ENCODE data around the gene DDX46. TPM values are rescaled to one million over a fixed set of nuclear protein-coding genes. Genes with fewer than 3 reads are reported as not detected.
"Not testable (repeated sequence)": the region's sequence is repeated elsewhere in the genome, so short reads cannot be mapped to it uniquely, and the experiment has no call there.

Gene DDX46
- total and polyA plus RNA-seq, 2 of the 8 experiments (the other 6 are each of a cell fraction or from before 2014, with no cell fraction given): 22.6 to 110 TPM

DNA sequence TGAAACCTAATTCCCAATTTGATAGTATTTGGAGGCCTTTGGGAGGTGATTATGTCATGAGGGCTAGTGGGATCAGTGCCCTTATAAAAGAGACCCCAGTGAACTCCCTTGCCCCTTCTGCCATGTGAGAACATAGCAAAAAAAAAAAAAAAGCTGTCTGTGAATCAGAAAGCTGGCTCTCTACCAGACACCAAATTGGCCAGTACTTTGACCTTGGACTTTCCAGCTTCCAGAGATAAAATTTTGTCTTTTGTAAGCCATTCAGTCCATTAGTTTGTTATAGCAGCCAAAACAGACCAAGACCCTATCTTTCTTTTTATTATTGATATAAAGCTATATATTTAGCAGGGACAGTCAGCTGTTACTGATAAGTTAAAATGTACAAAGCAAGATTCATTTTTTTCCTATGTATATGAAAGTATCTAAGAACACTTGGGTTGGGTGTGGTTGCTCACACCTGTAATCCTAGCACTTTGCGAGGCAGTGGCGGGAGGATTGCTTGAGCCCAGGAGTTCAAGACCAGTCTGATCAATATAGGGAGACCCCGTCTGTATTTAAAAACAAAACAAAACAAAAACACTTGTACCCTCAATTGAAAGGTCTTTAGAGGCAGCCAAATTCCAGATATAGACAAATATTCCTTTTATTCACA lies 79.1 kb downstream of the DDX46 start (continued):
- no peak for TF ChIP-seq BRCA1 (IDR thresholded peaks at IDR 0.05; ENCODE audit: low read depth, low read length)
- no peak for TF ChIP-seq SP1 (IDR thresholded peaks at IDR 0.05; ENCODE audit: low read depth, low read length)
- no peak for TF ChIP-seq YY1 (IDR thresholded peaks at IDR 0.05; ENCODE audit: low read depth, low read length)
- TF ChIP-seq SIRT6 (IDR thresholded peaks at IDR 0.05; ENCODE audit: low read length): no peak

- H2AK5ac ChIP-seq (ENCODE audit: low read depth, low read length); H3K27me3 ChIP-seq (replicated peaks in 1 of 4; ENCODE audit: control insufficient read depth in 3 of 4, extremely low read depth in 1 of 4, insufficient read depth in 3 of 4, low read length in 3 of 4); H3K79me2 ChIP-seq (ENCODE audit: control insufficient read depth in 1 of 2, insufficient read depth in 2 of 2, low read length in 2 of 2); H2BK5ac ChIP-seq (ENCODE audit: low read depth, low read length); H3K4me2 ChIP-seq (ENCODE audit: insufficient read depth in 1 of 2, low read depth in 2 of 2, low read length in 2 of 2); H3K9me3 ChIP-seq (ENCODE audit: insufficient read depth in 2 of 2, low read depth in 1 of 2, low read length in 1 of 2); H3K14ac ChIP-seq (ENCODE audit: insufficient read length); H3K79me1 ChIP-seq (ENCODE audit: low read depth, low read length); H3K27ac ChIP-seq (ENCODE audit: low read depth, low read length); H2BK12ac ChIP-seq (ENCODE audit: low read depth, low read length); H2BK20ac ChIP-seq (ENCODE audit: low read length); H3K23me2 ChIP-seq (ENCODE audit: low read depth, low read length); H3K9ac ChIP-seq (replicated peaks in 1 of 4; ENCODE audit: extremely low read depth in 1 of 4, low read depth in 3 of 4, low read length in 3 of 4); H4K20me1 ChIP-seq (replicated peaks in 1 of 2; ENCODE audit: control insufficient read depth in 1 of 2, insufficient read depth in 2 of 2, low read length in 2 of 2); H2AFZ ChIP-seq (ENCODE audit: low read length); H2BK15ac ChIP-seq (ENCODE audit: low read length); H4K91ac ChIP-seq (replicated peaks; ENCODE audit: insufficient read length, low read length); H2BK120ac ChIP-seq (replicated peaks; ENCODE audit: low read depth, low read length); H3K56ac ChIP-seq (replicated peaks; ENCODE audit: insufficient read length, low read depth, low read length); H3K23ac ChIP-seq (ENCODE audit: insufficient read length); H3K18ac ChIP-seq (ENCODE audit: extremely low read depth, low read length); H4K5ac ChIP-seq (ENCODE audit: insufficient read length, low read depth, low read length); H3K4ac ChIP-seq (replicated peaks; ENCODE audit: insufficient read length, low read depth, low read length); DNase-seq (ENCODE audit: low read depth in 1 of 2, low spot score in 2 of 2); H4K8ac ChIP-seq (ENCODE audit: extremely low read depth, insufficient read depth, low read length); H3K4me3 ChIP-seq (ENCODE audit: extremely low read depth in 1 of 4, insufficient read depth in 2 of 4, low read depth in 3 of 4, low read length in 4 of 4); FAIRE-seq; H3K4me1 ChIP-seq (replicated peaks in 1 of 4; ENCODE audit: control insufficient read depth in 3 of 4, insufficient read depth in 4 of 4, low read length in 3 of 4): not testable (repeated sequence)
- CTCF ChIA-PET (ENCODE audit: partially characterized antibody): interaction anchor here (0.6 kb wide), 1 partner anchor 50 kb away, joined by 3 read pairs; no protein-coding TSS in a partner anchor
- peaks cover 0 to 33% (median 10%) of the 10 kb centered on the region in 4 experiments; a peak in 6 of 8 replicates for H3K36me3 ChIP-seq (ENCODE audit: control insufficient read depth in 2 of 4, insufficient read depth in 4 of 4, low read length in 3 of 4)
- POLR2A ChIA-PET (ENCODE audit: partially characterized antibody): interaction anchor here (0.9 to 1.6 kb wide), 2 partner anchors 14 to 36 kb away, joined by 3 read pairs; no protein-coding TSS in a partner anchor
- 97% methylated on average over 9 of the region's 9 CpGs; no CpG with 5 or more reads in 1 of the 2 experiments for WGBS, 2 experiments (ENCODE audit: extremely low coverage in 1 of 2, insufficient coverage in 1 of 2, insufficient read length in 1 of 2, insufficient replicate concordance in 2 of 2, low coverage in 1 of 2, low lambda C conversion rate in 2 of 2, missing lambda C conversion rate in 1 of 2)
These were observed 79.8 kb downstream of the DDX46 start for GRCh38 chr5:134838361-134838760.
